Measurements from ENCODE around the gene DENR.
"Not testable (repeated sequence)": the region's sequence is repeated elsewhere in the genome, so short reads cannot be mapped to it uniquely, and the experiment has no call there.

The DENR gene

DNA sequence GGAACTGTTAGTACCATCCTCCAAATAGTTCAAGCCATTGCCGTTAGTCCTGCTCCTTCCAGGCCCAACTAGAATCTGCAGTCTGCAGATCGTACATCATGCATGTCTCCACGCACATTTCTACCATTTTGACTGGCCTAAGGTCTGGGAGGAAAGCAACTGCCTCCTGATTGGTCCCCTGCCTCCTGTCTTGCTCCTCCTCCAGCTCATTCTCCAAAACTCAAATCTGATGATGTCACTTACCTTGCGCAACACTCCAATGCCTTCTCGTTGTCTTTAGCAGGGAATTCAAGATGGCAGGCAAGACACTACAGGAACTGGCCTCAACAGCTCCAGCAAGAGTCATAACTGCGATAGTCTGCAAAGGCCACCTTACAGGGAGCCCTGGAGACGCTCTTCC, 12.3 kb upstream of the DENR start:
- no peak for DNase-seq (ENCODE audit: low read depth in 1 of 2, low spot score in 1 of 2)

DNA sequence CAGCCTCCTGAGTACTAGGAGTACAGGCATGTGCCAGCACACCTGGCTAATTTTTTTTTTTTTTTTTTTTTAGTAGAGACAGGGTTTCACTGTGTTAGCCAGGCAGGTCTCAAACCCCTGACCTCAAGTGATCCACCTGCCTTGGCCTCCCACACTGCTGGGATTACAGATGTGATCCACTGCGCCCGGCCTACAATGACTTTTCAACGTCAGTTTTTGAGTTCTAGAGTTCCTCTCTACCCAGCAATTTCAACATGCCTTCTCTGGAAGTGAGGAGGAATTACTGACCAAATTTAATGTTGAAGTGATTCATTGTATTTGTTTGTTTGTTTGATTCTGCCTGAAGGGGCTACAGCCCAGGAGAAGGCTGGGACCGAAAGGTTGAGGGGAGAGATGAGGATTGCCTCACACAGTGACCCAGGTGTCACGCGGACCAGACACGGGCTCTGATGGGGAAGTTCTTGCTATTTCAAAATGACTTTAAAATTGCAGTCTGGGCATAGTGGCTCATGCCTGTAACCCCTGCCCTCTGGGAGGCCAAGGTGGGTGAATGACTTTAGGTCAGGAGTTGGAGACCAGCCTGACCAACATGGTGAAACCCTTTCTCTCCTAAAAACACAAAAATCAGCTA, 8.6 kb upstream of the DENR start:
- DNase-seq (ENCODE audit: low read depth in 1 of 2, low spot score in 1 of 2), result no peak

- no peak for DNase-seq (ENCODE audit: low read depth in 1 of 2, low spot score in 1 of 2)
Measured at GRCh38 chr12:122747224-122748135, 5.1 kb upstream of the DENR start.

DNA sequence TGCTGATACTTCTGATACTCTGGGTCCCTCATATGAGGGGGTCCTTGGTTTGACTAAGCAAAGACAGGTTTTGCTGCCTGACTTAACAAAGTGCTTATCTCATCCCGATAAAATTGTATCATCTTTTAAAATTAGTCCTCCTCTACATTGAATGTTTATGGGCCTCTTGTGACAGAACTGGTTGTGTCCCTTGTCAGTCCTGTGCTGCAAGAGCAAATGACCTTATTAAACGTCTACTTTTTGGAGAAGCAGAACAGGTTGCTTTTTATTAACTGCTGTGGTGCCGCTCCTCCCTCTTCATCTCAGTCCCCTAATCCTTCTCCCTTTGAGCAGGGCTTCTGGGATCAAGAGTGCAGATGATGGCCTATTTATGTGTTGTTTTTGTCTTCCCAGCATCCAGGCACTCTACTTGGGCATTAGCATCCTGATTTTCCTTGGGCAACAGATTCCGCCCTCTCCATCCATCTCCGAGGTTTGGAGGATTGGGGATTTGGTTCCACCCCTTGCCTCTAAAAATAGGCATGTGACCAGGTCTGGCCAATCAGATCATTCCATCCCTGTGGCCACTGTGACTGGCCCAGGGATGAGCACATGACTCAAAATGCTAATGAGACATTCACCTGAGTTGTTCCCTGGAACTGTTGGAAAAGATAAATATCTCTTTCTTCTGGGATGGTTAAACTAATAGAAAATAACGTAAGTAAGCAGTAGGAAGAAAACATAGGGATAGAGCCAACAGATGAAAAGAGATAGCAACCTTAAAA, 2.9 kb upstream of the DENR start:
- DNase-seq (ENCODE audit: low read depth in 1 of 2, low spot score in 1 of 2), result no peak

DNA sequence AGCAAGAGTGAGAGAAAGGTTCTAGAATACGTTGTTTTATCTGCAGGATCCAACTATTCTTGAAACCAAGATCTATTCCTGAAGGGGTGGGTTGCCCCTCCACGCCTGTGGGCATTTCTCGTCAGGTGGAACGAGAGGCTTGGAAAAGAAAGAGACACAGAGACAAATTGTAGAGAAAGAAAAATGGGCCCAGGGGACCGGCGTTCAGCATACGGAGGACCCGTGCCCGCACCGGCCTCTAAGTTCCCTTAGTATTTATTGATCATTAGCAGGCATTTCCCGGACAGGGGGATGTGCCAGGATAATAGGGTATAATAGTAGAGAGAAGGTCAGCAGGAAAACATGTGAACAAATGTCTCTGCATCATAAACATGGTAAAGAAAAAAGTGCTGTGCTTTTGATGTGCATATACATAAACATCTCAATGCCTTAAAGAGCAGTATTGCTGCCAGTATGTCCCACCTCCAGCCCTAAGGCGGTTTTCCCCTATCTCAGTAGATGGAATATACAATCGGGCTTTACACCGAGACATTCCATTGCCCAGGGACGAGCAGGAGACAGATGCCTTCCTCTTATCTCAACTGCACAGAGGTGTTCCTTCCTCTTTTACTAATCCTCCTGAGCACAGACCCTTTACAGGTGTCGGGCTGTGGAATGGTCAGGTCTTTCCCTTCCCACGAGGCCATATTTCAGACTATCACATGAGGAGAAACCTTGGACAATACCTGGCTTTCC, 1.7 kb upstream of the DENR start:
- DNase-seq (ENCODE audit: low read depth in 1 of 2, low spot score in 1 of 2), result not testable (repeated sequence)

DNA sequence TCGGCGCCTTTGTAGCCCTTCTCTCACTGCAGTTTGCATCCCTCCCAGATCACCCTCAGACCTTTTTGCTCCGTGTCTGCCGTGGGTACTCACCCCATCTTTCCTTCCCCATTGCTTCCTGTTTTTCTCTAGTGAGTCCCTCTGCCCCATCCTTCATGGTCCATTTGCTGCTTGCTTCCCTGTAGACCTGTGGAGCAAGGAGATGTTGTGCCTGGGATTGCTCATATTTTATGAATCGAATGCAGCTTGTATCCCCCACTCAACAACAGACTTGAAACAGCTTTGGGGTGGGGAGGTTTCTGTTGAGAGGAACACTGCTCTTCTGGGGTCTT, 661 bp downstream of the DENR start:
- DNase-seq (ENCODE audit: low read depth in 1 of 2, low spot score in 1 of 2), result no peak

DNA sequence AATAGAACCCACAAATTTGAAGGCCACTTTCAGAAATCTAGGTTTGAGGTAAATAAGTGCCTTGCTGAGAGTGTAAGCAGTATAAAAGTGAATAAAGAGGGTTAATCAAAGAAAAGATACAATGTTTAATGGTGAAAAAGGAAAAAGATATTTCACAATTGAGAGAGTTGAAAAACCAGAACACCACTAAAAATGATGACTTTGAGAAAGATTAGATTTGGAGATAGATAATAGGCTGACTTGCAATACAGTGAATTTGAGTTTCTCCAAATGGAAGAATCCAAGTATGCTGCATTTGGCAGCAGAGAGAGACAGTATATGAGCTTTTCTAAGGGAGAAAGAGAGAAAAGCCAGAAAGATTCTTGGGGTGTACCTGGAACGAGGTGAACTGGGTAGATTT, 2.2 kb downstream of the DENR start:
- no peak for DNase-seq (ENCODE audit: low read depth in 1 of 2, low spot score in 1 of 2)

GRCh38 chr12:122757568-122757967, 4.9 kb downstream of the DENR start:
- DNase-seq (ENCODE audit: low read depth in 1 of 2, low spot score in 1 of 2), result no peak

- DNase-seq (ENCODE audit: low read depth in 1 of 2, low spot score in 1 of 2), result no peak
Measured at GRCh38 chr12:122785503-122785902, 32.9 kb downstream of the DENR start.

DNA sequence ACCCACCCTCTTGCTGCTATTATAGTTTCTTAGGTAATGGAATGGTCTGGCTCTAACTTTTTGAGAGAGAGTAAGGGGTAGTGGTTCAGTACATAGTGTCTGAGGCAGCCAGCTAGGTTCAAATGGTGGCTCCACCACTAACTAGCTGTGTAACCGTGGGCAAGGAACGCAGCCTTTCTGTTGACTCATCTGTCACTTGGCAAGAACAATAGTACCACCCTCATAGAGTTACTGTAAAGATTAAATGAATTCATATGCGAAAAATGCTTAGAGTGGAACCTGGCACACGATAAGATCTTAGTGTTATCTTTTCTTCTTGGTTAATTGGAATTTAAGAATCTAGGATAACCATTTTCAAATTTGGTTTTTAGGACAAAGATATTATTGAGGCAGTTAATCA, 35.8 kb downstream of the DENR start:
- no peak for DNase-seq (ENCODE audit: low read depth in 1 of 2, low spot score in 1 of 2)

DNA sequence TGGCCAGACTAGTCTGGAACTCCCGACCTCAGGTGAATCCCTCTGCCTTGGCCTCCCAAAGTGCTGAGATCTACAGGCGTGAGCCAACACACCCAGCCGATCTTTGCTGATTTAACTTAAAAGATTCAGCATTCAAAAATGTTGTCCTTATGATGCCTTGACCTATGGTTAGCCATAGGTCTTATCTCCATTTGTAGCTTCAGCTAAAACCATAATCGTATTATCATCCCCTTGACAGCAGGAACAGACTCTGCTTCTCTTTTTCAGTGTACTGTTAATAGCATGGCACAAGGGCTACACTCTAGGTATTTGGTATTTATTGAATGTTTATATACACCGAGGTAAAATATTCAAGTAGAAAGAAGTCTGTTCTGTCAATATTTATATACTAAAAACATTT, 37.0 kb downstream of the DENR start:
- no peak for DNase-seq (ENCODE audit: low read depth in 1 of 2, low spot score in 1 of 2)

GRCh38 chr12:122790393-122791075, 37.9 kb downstream of the DENR start:
- no peak for DNase-seq (ENCODE audit: low read depth in 1 of 2, low spot score in 1 of 2)

- peak; percentile 5 to 21 for DNase-seq (ENCODE audit: low read depth in 1 of 2, low spot score in 1 of 2)
Measured at GRCh38 chr12:122793685-122794106, 41.1 kb downstream of the DENR start.

GRCh38 chr12:122795807-122796206, 43.2 kb downstream of the DENR start:
- DNase-seq (ENCODE audit: low read depth in 1 of 2, low spot score in 1 of 2), result no peak

GRCh38 chr12:122799641-122800243, 47.1 kb downstream of the DENR start:
- no peak for DNase-seq (ENCODE audit: low read depth in 1 of 2, low spot score in 1 of 2)

DNA sequence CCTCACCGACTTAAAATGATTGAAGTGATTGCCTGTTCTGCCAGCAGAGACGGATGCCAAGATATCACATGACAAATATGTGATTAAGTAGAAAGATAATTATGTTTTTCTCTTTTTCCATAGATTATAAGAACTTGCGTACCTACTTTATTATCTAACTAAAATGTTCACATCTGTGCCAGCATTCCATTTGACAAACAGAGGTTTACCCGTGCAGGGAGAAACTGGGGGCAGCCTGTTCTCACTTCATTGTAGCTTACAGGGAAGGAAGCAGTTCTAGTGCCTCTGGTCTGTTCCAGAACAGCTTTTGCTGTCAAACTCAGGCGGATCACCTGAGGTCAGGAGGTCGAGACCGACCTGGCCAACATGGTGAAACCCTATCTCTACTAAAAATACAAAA, 51.3 kb downstream of the DENR start:
- no peak for DNase-seq (ENCODE audit: low read depth in 1 of 2, low spot score in 1 of 2)

DNA sequence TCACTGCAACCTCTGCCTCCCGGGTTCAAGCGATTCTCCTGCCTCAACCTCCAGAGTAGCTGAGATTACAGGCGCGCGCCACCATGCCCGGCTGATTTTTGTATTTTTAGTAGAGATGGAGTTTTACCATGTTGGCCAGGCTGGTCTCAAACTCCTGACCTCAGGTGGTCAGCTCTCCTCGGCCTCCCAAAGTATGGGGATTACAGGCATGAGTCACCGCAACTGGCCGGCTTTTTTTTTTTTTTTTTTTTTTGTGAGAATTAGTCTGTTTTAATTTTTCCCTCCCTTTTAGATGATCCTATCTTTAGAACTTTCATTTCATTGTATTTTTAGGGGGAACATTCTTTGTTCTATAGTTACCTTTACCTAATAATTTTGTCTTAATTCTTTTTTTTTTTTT, 52.3 kb downstream of the DENR start:
- DNase-seq (ENCODE audit: low read depth in 1 of 2, low spot score in 1 of 2), result not testable (repeated sequence)

- DNase-seq (ENCODE audit: low read depth in 1 of 2, low spot score in 1 of 2), result no peak
Measured at GRCh38 chr12:122807651-122808050, 55.0 kb downstream of the DENR start.

DNA sequence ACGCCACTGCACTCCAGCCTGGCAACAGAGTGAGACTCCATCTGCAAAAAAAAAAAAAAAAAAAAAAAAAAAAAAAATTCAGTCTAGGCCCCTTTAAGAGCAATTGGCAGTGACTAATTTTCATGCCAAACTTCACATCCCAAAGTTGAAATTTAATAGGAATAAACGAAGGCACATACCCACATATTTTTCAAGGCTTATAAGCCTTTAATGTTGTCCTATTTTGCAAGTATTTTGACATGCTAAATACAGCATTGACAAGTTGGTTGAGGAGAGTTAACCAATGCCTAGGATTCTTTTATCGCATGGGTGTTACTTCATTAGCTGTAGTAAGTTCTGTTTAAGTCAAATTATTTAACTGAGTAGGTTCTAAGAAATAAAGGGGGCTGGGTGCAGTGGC, 59.2 kb downstream of the DENR start:
- DNase-seq (ENCODE audit: low read depth in 1 of 2, low spot score in 1 of 2), result no peak

GRCh38 chr12:122813310-122813713, 60.7 kb downstream of the DENR start:
- DNase-seq (ENCODE audit: low read depth in 1 of 2, low spot score in 1 of 2), result no peak

All from activated CD4-positive, alpha-beta T cell treated with anti-CD3 and anti-CD28 coated beads, Interleukin-2, amount 50 U/mL, for 24 hours (primary cell).